ENCODE data around the gene CR1L.

CR1L gene

DNA sequence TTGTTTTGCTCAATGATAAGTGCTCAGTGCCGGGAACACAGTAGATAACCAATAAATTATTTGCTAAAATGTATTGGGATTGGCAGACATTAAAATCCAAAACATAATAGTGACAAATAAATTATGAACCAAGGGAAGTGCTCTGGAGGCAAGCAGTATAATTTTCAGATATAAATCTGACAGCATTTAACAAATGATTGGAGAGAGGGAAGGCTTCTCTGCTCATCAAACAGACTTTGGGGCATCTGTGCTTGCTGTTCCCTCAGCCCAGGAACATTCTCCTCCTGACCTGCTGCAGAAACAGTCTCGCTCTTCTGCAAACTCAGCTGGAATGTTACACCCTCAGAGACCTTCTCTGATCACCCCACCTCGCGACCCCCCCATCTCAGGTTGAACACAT lies 109.1 kb downstream of the CR1L start:
- H3K27ac ChIP-seq, result no peak overlapping the region
- CTCF ChIA-PET, result interaction anchor here (0.6 kb wide), 1 partner anchor 41 kb away, joined by 3 read pairs; no protein-coding TSS in a partner anchor
- TF ChIP-seq, protein P1, sequence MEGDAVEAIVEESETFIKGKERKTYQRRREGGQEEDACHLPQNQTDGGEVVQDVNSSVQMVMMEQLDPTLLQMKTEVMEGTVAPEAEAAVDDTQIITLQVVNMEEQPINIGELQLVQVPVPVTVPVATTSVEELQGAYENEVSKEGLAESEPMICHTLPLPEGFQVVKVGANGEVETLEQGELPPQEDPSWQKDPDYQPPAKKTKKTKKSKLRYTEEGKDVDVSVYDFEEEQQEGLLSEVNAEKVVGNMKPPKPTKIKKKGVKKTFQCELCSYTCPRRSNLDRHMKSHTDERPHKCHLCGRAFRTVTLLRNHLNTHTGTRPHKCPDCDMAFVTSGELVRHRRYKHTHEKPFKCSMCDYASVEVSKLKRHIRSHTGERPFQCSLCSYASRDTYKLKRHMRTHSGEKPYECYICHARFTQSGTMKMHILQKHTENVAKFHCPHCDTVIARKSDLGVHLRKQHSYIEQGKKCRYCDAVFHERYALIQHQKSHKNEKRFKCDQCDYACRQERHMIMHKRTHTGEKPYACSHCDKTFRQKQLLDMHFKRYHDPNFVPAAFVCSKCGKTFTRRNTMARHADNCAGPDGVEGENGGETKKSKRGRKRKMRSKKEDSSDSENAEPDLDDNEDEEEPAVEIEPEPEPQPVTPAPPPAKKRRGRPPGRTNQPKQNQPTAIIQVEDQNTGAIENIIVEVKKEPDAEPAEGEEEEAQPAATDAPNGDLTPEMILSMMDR (conservative IDR thresholded peaks at IDR 0.05; ENCODE audit: low read depth), result no peak
- POLR2A ChIA-PET (ENCODE audit: low non-redundant PET), result no interaction called here
- no peak for DNase-seq (ENCODE audit: low spot score)

DNA sequence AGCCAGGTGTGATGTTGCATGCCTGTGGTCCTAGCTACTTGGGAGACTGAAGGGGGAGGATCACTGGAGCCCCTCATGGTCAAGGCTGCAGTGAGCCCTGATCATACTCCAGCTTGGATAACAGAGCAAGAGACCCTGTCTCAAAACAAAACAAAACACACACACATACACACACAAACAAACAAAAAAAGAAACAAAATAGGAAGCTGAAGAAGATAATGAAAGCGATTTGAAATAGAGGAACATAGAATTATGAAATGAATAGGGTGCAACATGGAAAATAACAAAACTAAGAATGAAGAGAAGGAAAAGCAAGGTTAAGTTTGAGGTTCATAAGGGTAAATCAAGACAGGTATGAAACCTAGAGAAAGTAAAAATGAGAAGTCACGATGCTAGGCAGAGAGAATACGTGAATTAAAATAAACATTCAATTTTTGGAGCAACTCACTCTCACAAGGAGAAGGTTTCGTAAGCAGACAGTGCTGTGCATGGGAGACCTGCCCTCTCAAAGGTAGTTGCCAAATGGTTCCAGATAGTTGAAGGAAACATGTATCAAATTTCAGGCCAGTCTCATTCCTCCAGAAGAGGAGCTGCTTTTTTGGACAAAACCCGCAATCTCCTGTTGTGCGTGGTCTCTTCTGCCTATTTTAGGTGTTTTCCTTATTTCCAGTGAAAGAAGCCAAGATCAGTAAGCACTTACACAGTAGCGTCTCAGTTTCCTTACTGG lies 110.2 kb downstream of the CR1L start:
- POLR2A ChIA-PET (ENCODE audit: low non-redundant PET), result no interaction called here
- CTCF ChIA-PET, result interaction anchor here (0.6 kb wide), 1 partner anchor 152 kb away, joined by 3 read pairs; no protein-coding TSS in a partner anchor
- H3K27ac ChIP-seq, result no peak overlapping the region
- TF ChIP-seq, protein P1 (conservative IDR thresholded peaks at IDR 0.05; ENCODE audit: low read depth), result no peak
- no peak for DNase-seq (ENCODE audit: low spot score)

DNA sequence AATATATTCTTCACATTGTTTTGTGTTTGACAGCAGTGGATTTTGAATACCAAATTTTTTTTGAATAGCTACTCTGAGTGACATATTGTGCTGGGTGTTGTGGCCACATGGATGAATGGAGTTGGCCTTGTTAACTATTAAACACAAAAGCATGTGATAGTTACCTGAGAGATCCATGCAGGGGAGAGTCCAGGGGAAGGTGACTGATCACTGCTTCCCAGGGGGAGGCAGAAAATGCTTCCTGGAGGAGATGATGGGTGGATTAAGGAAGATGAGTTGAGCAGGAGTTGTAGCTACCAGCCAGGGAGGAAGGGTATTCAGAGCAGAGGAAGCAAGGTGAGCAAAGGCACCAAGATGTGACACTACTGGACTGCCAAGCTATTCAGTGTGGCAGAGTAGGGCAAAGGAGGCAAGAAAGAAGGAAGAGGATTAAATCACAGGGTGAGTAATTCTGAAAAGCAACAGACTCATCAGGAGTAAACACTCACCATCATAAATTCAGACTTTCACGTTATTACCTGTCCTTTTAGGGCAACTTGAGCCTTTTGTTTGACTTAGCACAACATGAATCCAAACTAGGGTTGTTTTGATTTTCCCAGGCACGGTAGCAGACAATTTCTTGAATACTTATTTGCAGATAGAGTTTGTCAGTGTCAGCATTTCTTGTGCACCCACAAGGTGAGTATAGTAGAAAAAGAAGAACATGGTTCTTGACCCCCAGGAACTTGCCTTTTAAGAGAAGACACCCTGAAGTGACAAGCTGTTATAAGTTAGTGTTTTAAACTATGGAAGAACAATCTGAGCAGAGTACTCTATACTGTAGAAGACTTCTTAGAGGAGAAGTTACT lies 111.1 kb downstream of the CR1L start:
- DNase-seq (ENCODE audit: low spot score), result peak; percentile 6
- CTCF ChIA-PET, result no interaction called here
- H3K27ac ChIP-seq, result no peak overlapping the region
- POLR2A ChIA-PET (ENCODE audit: low non-redundant PET), result no interaction called here
- TF ChIP-seq, protein P1 (conservative IDR thresholded peaks at IDR 0.05; ENCODE audit: low read depth), result no peak

DNA sequence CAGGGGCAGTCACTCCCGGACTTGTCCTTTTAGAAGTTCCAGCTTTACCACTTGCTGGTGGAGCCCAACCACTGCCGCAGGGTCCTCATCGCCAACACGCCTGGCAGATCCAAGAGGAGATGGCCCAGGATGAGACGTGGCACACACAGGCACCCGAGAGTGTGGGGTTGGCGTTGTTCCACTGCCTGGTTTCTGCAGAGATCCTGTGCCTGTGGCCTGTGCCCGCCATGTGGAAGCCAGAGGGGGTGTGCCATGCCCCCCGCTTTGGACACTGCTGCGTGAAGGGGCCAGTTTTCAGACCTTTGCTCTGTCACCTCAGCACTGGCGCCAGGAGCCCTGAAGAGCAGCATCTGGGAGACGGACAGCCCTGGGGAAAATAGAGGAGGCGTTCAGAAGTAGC lies 117.7 kb downstream of the CR1L start:
- POLR2A ChIA-PET (ENCODE audit: low non-redundant PET), result no interaction called here

DNA sequence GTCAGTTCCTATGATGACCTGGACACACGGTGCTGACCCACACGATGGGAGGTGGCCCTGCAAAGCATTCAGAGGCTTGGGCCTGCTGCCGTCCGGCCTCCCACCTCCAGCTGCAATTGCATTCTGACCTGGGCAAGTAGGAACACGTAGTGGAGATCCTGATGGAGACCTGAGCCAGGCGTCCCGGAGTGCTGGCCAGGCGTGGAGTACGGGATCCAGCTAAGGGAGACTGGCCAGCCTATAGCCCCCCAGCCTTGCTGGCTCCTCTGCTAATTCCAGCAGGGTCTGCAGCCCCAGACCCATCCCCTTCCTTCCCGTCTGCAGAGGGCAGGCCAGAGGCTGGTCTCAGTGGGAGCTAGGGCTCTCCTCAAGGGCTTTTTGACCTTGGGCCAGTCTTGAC lies 118.2 kb downstream of the CR1L start:
- ChIA-PET CTCF (interaction anchor here (0.7 kb wide), 1 partner anchor 134 kb away, joined by 4 read pairs; no protein-coding TSS in a partner anchor), POLR2A (ENCODE audit: low non-redundant PET) (no interaction called here)
- peak overlapping the region; percentile 12; the same call in 1 of the 2 replicates for H3K27ac ChIP-seq
- DNase-seq (ENCODE audit: low spot score), result no peak
- TF ChIP-seq, protein P1 (conservative IDR thresholded peaks at IDR 0.05; ENCODE audit: low read depth), result no peak

More for the DNA sequence above, 117.7 kb downstream of the CR1L start:
- DNase-seq (ENCODE audit: low spot score), result no peak
- H3K27ac ChIP-seq, result peak overlapping the region; percentile 12; the same call in 1 of the 2 replicates
- CTCF ChIA-PET, result interaction anchor here (0.7 kb wide), 1 partner anchor 134 kb away, joined by 4 read pairs; no protein-coding TSS in a partner anchor
- TF ChIP-seq, protein P1 (conservative IDR thresholded peaks at IDR 0.05; ENCODE audit: low read depth), result no peak

DNA sequence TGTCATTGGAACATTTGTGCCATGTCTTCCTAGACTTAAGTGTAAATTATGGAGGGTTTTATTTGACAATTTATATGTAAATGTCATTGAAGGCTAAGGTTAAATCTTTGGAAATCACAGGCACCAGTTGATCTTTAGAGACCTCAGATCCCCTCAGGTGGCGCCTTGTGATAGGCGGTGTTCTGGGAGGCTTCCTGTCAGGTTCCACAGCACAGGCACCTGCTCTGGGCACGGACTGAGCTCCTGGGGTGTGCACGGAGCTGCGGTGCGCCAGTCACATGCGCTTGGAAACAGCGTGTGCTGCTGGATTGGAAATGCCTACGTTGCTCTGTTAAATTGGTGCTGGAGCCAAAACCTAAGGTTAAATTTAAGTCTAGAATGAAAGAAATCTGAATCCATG lies 119.0 kb downstream of the CR1L start:
- TF ChIP-seq, protein P1 (conservative IDR thresholded peaks at IDR 0.05; ENCODE audit: low read depth), result no peak
- H3K27ac ChIP-seq, result no peak overlapping the region
- ChIA-PET CTCF (interaction anchor here (0.7 kb wide), 1 partner anchor 53 kb away, joined by 3 read pairs; no protein-coding TSS in a partner anchor), POLR2A (ENCODE audit: low non-redundant PET) (no interaction called here)
- DNase-seq (ENCODE audit: low spot score), result no peak

Data from RWPE1 (cell line).